Choroid plexus epithelial cell (primary cell): ENCODE data around the gene DAB2.

Experiments used
- DNase-seq: peaks from one replicate; pipeline ENCODE4 v3.0.0-alpha.2; 2010; ENCODE audit warnings: low read depth
- H3K4me3 ChIP-seq: 2 replicates; pipeline ENCODE4 v1.5.1; 2011; ENCODE audit warnings: low read depth, mild to moderate bottlenecking, control low read depth, low read length, moderate library complexity
- TF ChIP-seq, protein P1 (sequence below): conservative IDR thresholded peaks from 2 replicates; pipeline ENCODE4 v1.5.1; 2011; ENCODE audit warnings: low read depth, mild to moderate bottlenecking, control low read depth, inconsistent platforms, low read length, moderate library complexity

The DAB2 gene

DNA sequence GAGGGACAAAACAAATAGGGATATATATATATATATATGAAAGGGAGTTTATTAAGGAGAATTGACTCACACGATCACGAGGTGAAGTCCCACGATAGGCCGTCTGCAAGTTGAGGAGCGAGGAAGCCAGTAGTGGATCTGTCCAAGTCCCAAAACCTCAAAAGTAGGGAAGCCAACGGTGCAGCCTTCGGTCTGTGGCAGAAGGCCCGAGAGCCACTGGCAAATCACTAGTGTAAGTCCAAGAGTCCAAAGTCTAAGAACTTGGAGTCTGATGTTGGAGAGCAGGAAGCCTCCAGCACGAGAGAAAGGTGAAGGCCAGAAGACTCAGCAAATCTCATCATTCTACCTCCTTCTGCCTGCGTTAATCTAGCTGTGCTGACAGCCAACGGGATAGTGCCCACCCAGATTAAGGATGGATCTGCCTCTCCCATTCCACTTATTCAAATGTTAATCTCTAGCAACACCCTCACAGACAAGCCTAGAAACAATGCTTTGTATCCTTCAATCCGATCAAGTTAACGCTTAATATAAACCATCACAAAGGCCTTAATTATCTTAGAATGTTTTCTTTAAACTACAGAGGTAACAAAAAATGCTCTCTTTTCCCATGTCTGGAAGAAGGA, 23.8 kb upstream of the DAB2 start:
- DNase-seq = no peak
- no peak overlapping the region for H3K4me3 ChIP-seq
- TF ChIP-seq, protein P1, sequence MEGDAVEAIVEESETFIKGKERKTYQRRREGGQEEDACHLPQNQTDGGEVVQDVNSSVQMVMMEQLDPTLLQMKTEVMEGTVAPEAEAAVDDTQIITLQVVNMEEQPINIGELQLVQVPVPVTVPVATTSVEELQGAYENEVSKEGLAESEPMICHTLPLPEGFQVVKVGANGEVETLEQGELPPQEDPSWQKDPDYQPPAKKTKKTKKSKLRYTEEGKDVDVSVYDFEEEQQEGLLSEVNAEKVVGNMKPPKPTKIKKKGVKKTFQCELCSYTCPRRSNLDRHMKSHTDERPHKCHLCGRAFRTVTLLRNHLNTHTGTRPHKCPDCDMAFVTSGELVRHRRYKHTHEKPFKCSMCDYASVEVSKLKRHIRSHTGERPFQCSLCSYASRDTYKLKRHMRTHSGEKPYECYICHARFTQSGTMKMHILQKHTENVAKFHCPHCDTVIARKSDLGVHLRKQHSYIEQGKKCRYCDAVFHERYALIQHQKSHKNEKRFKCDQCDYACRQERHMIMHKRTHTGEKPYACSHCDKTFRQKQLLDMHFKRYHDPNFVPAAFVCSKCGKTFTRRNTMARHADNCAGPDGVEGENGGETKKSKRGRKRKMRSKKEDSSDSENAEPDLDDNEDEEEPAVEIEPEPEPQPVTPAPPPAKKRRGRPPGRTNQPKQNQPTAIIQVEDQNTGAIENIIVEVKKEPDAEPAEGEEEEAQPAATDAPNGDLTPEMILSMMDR = no peak

GRCh38 chr5:39447968-39448367, 23.2 kb upstream of the DAB2 start:
- TF ChIP-seq, protein P1 = no peak
- H3K4me3 ChIP-seq = no peak overlapping the region
- no peak for DNase-seq

DNA sequence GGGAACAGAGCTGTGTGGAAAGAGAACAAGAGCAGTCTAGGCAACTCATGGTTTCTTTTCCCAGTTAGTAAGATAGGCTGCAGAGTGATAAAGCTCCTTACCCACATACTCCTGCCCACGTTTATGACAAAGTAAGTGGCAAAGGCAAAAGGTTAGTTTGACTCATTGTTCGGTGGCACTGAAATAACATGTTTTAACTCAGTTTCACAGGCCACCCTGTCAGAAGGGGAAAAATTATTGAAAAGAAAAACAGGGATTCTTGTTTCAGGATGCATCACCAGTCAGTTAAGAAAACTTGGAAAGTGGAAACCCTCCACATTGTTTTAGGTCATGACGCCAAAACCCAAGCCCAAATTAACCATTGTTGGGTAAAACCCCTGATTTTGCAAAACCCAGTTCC, 22.3 kb upstream of the DAB2 start:
- TF ChIP-seq, protein P1 = no peak
- no peak overlapping the region for H3K4me3 ChIP-seq
- no peak for DNase-seq

DNA sequence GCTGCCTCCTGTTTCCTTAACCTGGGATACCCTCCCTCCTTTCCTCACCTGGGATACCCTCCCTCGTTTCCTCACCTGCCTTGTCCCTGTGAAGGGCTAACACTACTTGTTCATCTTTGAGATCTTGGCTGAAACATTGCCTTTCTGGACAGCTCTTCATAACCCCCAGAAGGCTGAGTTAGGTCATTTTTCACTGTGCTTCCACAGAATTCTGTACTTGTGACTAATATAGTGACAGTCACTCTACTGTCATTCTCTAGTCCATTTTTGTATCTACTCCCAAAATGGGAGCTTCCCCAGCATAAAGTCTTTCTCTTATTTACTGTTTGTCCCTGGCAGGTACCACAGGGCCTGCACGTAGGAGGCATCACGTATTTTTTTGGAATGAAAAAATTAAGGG, 21.5 kb upstream of the DAB2 start:
- no peak for DNase-seq
- H3K4me3 ChIP-seq = no peak overlapping the region
- TF ChIP-seq, protein P1 = no peak

DNA sequence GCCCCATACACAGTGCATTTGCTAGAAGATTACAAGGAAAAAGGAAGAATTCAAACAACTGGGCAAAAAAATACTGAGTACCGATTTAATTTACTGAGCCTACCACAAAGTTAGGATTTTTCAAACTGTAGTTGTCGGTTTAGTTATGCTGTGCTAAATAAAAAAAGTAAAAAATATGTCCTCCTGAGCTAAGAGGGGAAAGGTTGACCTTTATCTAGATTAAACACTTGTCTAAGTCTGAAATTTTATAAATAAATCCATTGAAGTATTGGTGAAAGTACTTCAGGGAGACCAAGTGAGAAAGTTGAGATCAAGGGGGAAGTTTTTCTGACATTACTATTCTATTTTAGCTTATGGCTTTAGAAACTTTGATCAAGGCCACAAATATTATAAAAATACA, 19.1 kb upstream of the DAB2 start:
- TF ChIP-seq, protein P1 = no peak
- no peak for DNase-seq
- H3K4me3 ChIP-seq = no peak overlapping the region

- DNase-seq = no peak
- H3K4me3 ChIP-seq = no peak overlapping the region
- TF ChIP-seq, protein P1 = no peak
Observed at GRCh38 chr5:39442991-39443390, 18.2 kb upstream of the DAB2 start.

DNA sequence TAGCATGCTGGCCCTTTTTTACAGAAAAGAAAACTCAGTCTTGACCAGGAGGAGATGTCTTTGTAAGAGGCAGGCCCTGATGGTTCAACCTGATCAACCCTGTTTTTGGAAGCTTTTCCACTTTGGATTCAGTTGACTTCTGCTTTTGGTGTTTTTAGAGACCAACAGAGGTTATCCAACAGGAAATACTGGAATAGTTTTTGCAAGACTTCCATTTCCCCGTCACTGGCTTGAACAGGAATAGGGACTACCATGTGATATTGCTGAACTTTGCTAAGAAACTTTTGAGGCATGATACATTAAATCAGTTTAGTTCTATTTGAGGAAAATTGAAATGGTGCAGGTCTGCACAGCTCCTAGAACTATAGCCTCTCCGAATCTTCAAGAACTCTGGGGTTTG, 17.1 kb upstream of the DAB2 start:
- no peak overlapping the region for H3K4me3 ChIP-seq
- no peak for DNase-seq
- TF ChIP-seq, protein P1 = no peak
